Tibial nerve (tissue), 4 donors: ENCODE results near the gene INKA2. TPM values are rescaled to one million over a fixed set of nuclear protein-coding genes. Genes with fewer than 3 reads are reported as not detected.

Source experiments
- DNase-seq, 2 donors: peaks; one replicate each; pipeline ENCODE4 v3.0.0-alpha.2; 2019; ENCODE audit warnings: low spot score in 2 of 2
- H3K27ac ChIP-seq, 4 donors: fragments of 200-600 bp; sonication (generic) in 3 of 4; one replicate each; pipeline ENCODE4 v1.5.1; 2017 to 2019; ENCODE audit warnings: mild to moderate bottlenecking in 1 of 4
- H3K27me3 ChIP-seq, 2 donors: fragments of 200-600 bp; sonication (generic) in 1 of 2; one replicate each; pipeline versions ENCODE4 v1.5.1 to v1.6.0; 2017 to 2019
- H3K36me3 ChIP-seq, 3 donors: fragments of 200-600 bp; sonication (generic); one replicate each; pipeline ENCODE4 v1.5.1; 2018 to 2019
- H3K4me1 ChIP-seq, 4 donors: fragments of 200-600 bp; sonication (generic) in 3 of 4; one replicate each; pipeline ENCODE4 v1.5.1; 2017 to 2019
- H3K4me3 ChIP-seq, 4 donors: fragments of 200-600 bp; sonication (generic) in 3 of 4; one replicate each; pipeline ENCODE4 v1.5.1; 2017 to 2019; ENCODE audit warnings: mild to moderate bottlenecking in 1 of 4, moderate library complexity in 1 of 4
- H3K9me3 ChIP-seq, 4 donors: fragments of 200-600 bp; sonication (generic) in 3 of 4; one replicate each; pipeline ENCODE4 v1.5.1; 2017 to 2019
- EP300 ChIP-seq, 2 donors: sonication (generic); formaldehyde crosslinking; IDR thresholded peaks; one replicate each; pipeline ENCODE4 v1.6.1; 2017; ENCODE audit warnings: antibody characterized with exemption in 2 of 2, mild to moderate bottlenecking in 1 of 2
- POLR2A ChIP-seq, 2 donors: fragments of 450-650 bp; IDR thresholded peaks; one replicate each; pipeline ENCODE4 v1.6.1; 2017; ENCODE audit warnings: antibody characterized with exemption in 2 of 2, mild to moderate bottlenecking in 2 of 2, moderate library complexity in 2 of 2
- WGBS, 2 donors: methylation state at CpG; one replicate each; pipeline ENCODE4 v1.1.5; 2018; 5-methylcytosine and 5-hydroxymethylcytosine counted together
- total RNA-seq, 4 donors: library from RNA; depleted of rRNA; stranded (reverse); fragments of >200 nt; gene quantifications; one replicate each; pipeline ENCODE4 v1.1.0, GENCODE V29; 2016
- TF ChIP-seq, protein P1 (sequence below), 5 experiments: fragments of 200-600 bp in 3 of 5; fragments of 450-650 bp in 2 of 5; sonication (generic) in 3 of 5; IDR thresholded peaks; one replicate each; pipeline ENCODE4 v1.5.1; 2016 to 2019; ENCODE audit warnings: antibody characterized with exemption in 5 of 5, mild to moderate bottlenecking in 3 of 5, moderate library complexity in 2 of 5

The INKA2 gene
- total RNA-seq, 4 donors from 2014 or later = 6.3 to 11.8 (median 7.9) TPM

DNA sequence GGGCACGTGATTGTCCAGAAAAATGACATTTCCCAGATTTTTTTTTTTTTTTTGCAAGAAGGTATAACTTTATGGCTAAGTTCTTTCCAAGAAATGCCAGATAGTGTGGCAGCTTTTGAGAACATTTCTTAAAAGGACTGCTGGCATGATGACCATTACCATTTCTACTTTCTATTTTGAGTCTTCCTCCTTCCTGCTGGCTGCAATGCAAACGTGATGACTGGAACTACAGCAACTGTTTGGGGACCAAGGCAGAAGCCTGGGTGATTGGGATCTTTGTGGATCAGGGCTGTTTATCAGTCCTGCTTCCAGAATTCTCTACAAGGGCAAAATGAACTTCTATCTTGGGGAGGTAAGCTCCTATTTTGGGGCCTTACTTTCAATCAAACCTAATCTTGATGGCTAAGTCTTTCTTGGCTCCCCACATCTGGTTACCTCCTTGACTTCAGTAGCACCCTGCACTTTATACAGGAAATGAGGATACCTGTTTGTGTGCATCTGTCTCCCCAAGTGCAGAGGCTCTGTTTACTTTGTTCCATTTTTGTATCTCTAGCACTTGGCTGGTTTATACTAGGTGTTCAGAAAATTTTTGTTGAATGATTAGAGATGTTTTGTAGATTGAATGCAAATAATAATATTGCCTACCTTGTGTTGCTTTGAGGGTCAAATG lies 12.8 kb upstream of the INKA2 start:
- 41 to 51% methylated on average over 2 of the region's 2 CpGs for WGBS, 2 donors
- no peaks in the 10 kb centered on the region for H3K27me3 ChIP-seq
- H3K4me3 ChIP-seq = no peak overlapping the region
- peaks cover 0 to 15% (median 6%) of the 10 kb centered on the region in 4 donors for H3K4me1 ChIP-seq
- DNase-seq = no peak
- H3K9me3 ChIP-seq = no peaks in the 10 kb centered on the region
- H3K36me3 ChIP-seq = no peaks in the 10 kb centered on the region
- H3K27ac ChIP-seq = no peak overlapping the region
- TF ChIP-seq EP300 (IDR thresholded peaks at IDR 0.05) (no peak), POLR2A (IDR thresholded peaks at IDR 0.05) (no peak)
- TF ChIP-seq, protein P1, sequence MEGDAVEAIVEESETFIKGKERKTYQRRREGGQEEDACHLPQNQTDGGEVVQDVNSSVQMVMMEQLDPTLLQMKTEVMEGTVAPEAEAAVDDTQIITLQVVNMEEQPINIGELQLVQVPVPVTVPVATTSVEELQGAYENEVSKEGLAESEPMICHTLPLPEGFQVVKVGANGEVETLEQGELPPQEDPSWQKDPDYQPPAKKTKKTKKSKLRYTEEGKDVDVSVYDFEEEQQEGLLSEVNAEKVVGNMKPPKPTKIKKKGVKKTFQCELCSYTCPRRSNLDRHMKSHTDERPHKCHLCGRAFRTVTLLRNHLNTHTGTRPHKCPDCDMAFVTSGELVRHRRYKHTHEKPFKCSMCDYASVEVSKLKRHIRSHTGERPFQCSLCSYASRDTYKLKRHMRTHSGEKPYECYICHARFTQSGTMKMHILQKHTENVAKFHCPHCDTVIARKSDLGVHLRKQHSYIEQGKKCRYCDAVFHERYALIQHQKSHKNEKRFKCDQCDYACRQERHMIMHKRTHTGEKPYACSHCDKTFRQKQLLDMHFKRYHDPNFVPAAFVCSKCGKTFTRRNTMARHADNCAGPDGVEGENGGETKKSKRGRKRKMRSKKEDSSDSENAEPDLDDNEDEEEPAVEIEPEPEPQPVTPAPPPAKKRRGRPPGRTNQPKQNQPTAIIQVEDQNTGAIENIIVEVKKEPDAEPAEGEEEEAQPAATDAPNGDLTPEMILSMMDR (IDR thresholded peaks at IDR 0.05) = no peak

DNA sequence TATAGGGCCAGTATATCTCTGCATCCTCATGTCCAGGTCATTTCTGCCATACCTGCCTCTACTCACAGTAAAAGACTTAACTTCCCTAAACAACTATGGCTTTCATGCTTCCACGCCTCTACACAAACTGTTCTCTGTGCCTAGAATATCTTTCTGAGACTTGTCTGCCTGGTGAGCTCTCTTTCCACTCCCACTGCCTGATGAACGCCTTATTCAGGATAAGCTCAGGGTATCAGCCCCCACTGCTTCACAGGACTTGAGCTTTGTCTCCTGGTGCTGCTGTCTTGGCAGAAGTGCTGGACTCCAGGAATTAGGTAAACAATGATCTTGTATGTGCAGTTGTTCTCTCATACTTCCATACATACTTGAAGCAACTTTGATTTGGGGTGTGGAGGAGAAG lies 11.7 kb upstream of the INKA2 start:
- no peaks in the 10 kb centered on the region for H3K27me3 ChIP-seq
- WGBS, 2 donors = 55 to 63% methylated on average over 2 of the region's 2 CpGs
- peaks cover 0 to 12% (median 0%) of the 10 kb centered on the region in 4 donors for H3K4me1 ChIP-seq
- no peaks in the 10 kb centered on the region for H3K36me3 ChIP-seq
- TF ChIP-seq, protein P1 (IDR thresholded peaks at IDR 0.05) = no peak
- no peak for TF ChIP-seq EP300 (IDR thresholded peaks at IDR 0.05)
- TF ChIP-seq POLR2A (IDR thresholded peaks at IDR 0.05) = no peak
- no peaks in the 10 kb centered on the region for H3K9me3 ChIP-seq
- DNase-seq = no peak
- H3K4me3 ChIP-seq = no peak overlapping the region
- no peak overlapping the region for H3K27ac ChIP-seq

DNA sequence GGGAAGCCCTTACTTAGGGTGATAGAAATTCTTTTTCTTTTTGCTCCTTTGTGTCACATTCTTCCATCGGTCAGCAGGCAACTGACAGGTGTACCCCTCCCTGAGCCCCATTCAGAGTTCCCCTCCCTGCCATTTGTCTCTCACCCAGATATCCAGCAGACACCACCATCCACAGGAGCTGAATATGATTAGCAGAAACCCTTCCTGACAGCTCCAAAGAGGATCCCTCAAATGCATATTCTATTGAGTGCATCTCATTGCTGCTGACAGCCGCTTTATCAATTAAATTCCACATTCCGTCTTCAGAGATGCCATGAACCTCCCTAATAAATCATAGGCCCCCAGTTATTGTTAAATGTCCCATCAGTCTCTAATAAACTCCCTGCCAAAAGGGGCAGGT lies 10.4 kb upstream of the INKA2 start:
- H3K9me3 ChIP-seq = no peaks in the 10 kb centered on the region
- WGBS, 2 donors = 68 to 72% methylated on average over 3 of the region's 3 CpGs
- no peaks in the 10 kb centered on the region for H3K27me3 ChIP-seq
- H3K36me3 ChIP-seq = no peaks in the 10 kb centered on the region
- no peak overlapping the region for H3K27ac ChIP-seq
- TF ChIP-seq POLR2A (IDR thresholded peaks at IDR 0.05) (no peak), EP300 (IDR thresholded peaks at IDR 0.05) (no peak)
- TF ChIP-seq, protein P1 (IDR thresholded peaks at IDR 0.05) = no peak
- no peak for DNase-seq
- peaks cover 0 to 9% (median 0%) of the 10 kb centered on the region in 4 donors for H3K4me1 ChIP-seq
- no peak overlapping the region for H3K4me3 ChIP-seq

DNA sequence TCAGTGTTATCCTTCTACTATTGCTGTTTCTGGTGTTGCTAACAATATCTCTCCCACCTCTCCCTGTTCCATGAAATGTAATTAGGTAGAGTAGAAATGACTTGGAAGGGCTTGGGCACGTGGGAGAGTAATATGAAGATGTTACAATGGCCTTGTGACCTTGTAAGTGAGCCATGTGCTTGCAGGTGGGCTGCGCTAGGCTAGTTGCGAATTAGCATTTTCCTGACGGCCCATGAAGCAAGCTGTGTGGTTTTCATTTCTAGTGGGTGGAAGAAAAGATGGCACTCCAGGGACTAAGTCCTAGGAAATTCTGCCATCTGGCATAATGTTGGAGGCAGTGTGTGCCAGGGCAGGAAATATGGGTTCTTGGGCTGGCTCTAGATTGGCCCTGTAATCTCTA lies 8.8 kb upstream of the INKA2 start:
- Histone ChIP-seq H3K9me3 (no peaks in the 10 kb centered on the region), H3K27me3 (no peaks in the 10 kb centered on the region), H3K4me3 (no peak overlapping the region), H3K4me1 (peaks cover 0 to 5% (median 0%) of the 10 kb centered on the region in 4 donors), H3K27ac (peak overlapping the region in 1 of 4 donors; percentile 5), H3K36me3 (no peaks in the 10 kb centered on the region)
- DNase-seq = no peak
- TF ChIP-seq EP300 (IDR thresholded peaks at IDR 0.05) = no peak
- TF ChIP-seq, protein P1 (IDR thresholded peaks at IDR 0.05) = no peak
- no peak for TF ChIP-seq POLR2A (IDR thresholded peaks at IDR 0.05)
- 78 to 80% methylated on average over 4 of the region's 4 CpGs for WGBS, 2 donors

DNA sequence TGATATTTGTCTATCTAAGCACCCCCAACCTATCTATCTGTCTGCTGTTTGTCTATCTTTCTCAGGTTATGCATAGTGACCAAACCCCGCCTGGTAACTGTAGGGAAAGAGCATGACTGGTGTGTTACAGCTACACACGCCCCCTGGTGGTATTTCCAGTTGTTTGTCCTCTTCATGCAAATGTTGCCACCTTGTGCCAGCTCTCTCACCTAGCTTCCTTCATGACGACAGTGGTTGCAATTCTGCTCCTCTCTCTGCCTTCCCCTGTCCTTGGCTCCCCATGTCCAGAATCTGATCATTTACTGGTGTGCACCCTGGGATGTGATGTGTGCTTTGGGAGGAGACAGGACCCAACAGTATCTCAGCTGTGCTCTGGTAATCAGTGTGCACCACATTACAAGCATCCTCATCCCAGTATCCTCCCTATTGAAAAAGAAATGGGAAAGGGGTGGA lies 8.1 kb upstream of the INKA2 start:
- WGBS, 2 donors = 54 to 63% methylated on average over 3 of the region's 3 CpGs
- Histone ChIP-seq H3K36me3 (no peaks in the 10 kb centered on the region), H3K4me3 (no peak overlapping the region), H3K9me3 (no peaks in the 10 kb centered on the region), H3K27ac (peak overlapping the region in 1 of 4 donors; percentile 5), H3K27me3 (no peaks in the 10 kb centered on the region), H3K4me1 (peaks cover 0 to 5% (median 0%) of the 10 kb centered on the region in 4 donors)
- TF ChIP-seq, protein P1 (IDR thresholded peaks at IDR 0.05) = peak in 4 of 5 experiments; percentile 37 to 46 (median 42)
- TF ChIP-seq EP300 (IDR thresholded peaks at IDR 0.05) = no peak
- DNase-seq = peak in 1 of 2 donors; percentile 71
